IPS-NIHi7 (cell line): ENCODE data around the gene RHBDL3.
A peak's percentile ranks its signal among the peaks of the same experiment; 100 is the strongest.
"Not testable (repeated sequence)": the region's sequence is repeated elsewhere in the genome, so short reads cannot be mapped to it uniquely, and the experiment has no call there.

ENCODE experiments used
- DNase-seq: peaks from one replicate; pipeline ENCODE4 v3.0.0; 2012; ENCODE audit warnings: mixed read lengths; ENCODE audit errors: extremely low spot score

Gene RHBDL3

GRCh38 chr17:32323811-32324491 lies 58.3 kb downstream of the RHBDL3 start:
- DNase-seq, result no peak

DNA sequence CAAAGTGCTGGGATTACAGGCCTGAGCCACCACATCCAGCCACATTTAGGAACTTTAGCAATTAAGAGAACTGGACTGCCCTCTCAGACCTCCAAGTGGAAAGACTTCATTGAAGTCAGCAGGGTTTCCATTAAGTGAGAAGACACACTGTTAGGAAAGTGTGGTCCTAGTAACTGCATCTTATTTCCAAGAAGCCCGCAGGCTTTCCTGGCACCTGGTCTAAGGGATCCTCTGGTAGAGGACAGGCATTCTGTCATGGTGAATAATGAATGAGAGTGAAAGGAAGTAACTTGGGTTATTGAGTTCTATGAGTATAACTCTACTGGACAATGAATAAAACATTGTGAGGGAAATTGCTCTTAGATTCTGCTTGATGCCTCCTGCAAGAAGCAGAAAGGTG lies 62.3 kb downstream of the RHBDL3 start:
- no peak for DNase-seq

DNA sequence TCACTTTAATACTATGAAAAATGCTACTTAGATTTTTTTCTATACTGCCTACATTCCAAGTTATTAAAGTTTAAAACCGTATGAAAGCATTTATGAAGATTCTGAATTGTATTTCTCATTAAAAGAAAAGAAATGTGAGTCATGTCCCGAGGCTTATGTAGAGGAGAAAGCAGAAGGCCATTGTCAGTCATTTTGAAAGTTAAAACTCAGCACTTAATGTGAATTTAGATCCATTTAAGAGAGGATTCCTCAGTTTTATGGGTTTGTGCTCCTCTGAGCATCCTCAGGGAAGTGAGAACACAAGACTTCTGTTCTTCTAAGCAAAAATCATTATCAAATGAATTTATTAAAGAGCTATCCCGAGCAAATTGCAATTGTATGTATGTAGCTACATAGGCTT lies 64.5 kb downstream of the RHBDL3 start:
- no peak for DNase-seq

DNA sequence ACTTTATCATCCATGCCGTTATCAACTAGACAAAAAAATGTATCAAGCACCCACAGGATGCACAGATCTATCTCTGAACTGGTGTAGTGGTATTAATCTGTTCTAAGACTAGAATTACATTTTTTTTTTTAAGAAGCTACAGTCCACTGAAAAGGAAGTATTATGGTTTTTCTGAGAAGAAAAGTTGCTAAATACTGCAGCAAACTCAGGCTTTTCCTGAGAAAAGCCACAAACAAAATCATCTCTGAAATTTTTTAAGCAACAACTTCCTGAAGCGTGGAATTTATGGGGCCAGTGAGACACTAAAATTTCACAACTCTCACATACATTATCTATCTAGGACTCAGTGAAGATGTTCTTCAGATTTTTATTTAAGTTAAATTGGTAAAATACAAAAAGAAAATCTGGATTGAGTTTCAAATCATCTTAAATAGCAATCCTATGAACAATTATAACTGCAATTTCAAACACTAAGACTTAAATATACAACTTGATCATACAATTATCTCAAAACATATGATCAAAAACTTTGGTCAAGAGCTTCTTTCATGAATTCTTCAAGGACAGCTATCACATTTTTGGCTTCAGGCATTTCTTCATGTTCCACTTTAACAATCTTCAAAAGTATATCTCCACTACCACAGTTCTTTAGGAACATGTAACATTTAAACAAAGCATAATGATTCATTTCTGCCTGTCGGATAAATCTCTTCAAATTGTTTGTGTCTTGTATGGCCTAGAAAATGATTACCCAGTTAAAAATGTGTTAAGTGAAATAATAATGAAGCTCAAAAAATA lies 65.8 kb downstream of the RHBDL3 start:
- no peak for DNase-seq

- DNase-seq, result no peak
Measured at GRCh38 chr17:32333187-32333586, 67.6 kb downstream of the RHBDL3 start.

DNA sequence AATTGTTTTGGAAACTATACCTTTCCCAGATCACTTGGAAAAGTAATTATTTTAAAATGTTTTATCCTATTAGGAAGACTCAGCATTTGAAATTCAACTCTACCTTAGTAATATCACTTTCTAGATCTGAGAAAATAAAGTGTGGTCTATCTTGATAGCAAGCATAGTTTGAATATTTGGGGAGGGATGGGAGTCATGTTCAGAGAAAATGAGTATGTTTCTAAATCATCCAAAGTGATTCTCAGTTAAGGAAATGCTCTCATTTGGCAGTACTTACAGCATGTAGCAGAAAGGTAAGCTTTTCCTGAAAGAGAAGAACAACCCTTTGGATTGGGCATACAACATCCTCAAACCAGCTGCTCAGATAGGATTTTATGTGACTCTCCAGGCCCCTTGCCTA lies 69.4 kb downstream of the RHBDL3 start:
- DNase-seq, result no peak

DNA sequence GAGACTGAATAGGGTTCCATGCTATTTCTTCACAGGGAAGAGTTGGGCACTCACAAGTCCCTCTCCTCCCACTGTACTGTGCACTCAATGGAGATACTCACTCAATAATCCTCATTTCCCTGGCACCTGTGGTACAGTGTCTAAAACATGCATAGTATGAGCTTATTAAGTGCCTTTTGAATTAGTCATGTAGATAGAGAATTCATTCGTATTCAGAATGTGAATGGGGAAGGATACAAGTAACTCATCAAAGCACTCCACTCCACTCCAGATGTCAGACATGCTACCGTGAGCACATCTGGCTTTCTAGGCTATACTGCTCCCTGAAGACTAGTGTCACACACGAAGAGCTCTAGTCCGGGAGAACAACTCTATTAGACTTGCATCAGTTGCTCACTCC lies 70.1 kb downstream of the RHBDL3 start:
- no peak for DNase-seq

DNA sequence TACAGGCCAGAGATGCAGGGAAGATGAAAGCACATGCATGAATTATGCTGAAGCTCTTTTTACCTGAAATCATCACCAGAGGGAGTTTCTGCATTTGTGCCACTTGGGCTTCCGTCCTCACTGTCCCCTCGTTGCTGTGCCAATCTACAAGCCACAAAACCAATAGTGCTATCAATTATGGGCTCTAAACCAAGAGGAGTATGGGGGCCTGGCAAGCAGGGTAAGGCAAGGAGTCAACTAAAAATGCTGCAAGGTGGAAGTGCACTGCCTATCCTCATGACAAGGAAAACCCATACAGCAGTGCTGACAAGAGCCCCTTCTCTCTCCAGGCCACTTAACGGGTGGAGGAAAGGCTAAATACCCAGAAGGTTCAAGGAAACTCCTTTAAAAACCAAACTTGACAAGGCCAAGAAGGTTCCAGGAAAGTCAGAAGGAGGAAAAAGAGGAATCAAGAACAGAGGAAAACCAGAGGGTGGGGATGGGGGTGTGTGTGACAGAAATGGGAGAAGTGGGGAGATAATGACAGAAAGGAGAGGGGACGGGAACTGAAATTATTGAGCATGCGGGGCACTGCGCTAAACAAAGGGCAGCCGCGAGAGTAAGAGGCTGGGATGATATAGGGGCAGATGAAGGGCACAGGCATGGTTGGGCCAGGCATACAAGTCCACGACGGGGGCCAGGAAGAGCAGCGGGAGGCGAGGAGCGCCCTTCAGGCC lies 75.7 kb downstream of the RHBDL3 start:
- no peak for DNase-seq

- peak; percentile 84 for DNase-seq
Measured at GRCh38 chr17:32341857-32342602, 76.4 kb downstream of the RHBDL3 start, which contains the start of gene C17orf75. Gene C17orf75 (minus strand): TSS chr17:32342173. CDS start chr17:32342139, 34 bp downstream.

DNA sequence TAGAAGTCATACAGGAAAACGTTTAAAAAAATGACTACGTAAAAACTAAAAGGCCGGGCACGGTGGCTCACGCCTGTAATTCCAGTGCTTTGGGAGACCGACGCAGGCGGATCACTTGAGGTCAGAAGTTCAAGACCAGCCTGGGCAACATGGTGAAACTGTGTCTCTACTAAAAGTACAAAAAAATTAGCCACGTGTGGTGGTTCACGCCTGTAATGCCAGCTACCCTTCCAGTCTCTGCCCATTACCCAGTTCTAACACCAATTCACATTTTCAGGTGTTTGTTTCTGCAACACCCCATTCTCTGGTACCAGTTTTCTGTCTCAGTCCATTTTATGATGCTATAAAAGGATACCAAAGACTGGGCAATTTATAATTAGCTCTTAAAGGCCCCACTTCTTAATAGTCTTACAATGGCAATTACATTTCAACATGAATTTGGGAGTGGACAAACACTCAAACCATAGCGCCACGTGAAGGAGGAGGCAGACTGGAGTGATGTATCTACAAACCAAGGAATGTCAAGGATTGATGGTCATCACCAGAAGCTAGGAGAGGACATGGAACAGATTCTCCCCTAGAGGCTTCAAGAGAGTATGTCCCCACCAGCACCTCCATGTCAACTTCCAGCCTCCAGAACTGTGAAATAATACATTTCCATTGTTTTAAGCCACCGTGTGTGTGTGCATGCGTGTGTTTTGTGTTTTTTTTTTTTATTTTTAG lies 77.1 kb downstream of the RHBDL3 start:
- DNase-seq, result no peak

DNA sequence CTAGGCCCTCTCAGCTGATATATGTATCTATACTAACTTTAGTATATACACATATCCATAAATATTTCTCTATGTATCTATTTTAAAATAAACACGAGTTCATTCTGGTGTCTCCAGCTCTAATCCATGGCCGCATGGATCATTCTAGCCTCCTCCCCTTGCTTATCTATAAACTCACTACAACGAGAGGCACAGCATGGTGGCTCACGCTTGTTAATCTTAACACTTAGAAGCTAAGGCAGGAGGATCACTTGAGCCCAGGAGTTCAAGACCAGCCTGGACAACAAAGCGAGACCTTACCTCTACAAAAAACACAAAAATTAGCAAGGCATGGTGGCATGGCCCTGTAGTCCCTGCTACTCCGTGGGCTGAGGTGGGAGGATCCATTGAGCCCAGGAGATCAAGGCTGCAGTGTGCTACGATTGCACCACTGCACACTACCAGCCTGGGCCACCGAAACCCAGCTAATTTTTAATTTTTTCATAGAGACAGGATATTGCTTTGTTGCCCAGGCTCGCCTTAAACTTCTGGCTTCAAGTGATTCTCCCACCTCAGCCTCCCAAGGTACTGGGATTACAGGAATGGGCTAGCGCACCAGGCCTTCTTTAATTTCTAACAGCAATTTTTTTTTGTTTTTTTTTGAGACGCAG lies 80.4 kb downstream of the RHBDL3 start:
- DNase-seq, result no peak

- DNase-seq, result no peak
Measured at GRCh38 chr17:32348483-32348800, 82.8 kb downstream of the RHBDL3 start.

GRCh38 chr17:32349503-32349853 lies 83.8 kb downstream of the RHBDL3 start:
- no peak for DNase-seq

DNA sequence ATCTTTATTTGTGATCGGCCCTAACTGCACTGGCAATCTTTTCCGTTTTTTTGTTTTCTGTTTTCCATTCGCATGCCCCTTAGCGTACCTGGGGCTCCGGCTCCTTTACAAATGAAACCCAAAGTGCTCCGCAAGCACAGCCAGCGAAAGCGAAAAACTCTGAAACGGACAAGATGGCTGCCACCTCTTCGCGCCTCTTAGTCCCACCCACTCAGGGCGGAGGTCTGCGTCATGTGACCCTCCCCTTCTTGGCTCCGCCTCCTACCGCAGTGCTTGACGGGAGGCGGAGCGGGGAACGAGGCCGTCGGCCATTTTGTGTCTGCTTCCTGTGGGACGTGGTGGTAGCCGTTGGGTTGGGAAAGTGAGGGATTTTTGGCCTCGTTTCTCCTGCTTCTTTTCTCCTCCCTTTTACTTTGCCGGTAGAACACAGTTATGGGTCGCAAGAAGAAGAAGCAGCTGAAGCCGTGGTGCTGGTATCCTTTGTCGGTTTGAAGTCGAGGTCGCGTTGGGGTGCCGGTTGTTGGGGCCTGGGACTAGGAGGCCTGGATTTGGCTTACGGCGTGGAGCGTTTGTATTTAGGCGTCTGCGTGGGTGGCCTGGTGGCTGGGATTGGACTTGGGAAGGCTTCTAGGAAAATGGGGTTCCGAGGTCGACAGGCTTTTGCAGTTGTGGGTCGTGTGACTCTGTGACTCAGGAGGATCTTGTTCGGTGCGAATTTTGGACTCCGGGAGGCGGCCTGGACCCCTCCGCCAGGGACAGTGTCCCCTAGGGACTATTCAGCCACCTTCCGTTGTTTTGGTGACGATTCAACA lies 84.4 kb downstream of the RHBDL3 start, which contains the start of gene ZNF207:
TSS of gene ZNF207 (plus strand) at position 304 of the 812 bp plus-strand sequence. CDS start at position 433, 129 bp downstream.
- peak; percentile 95 for DNase-seq

GRCh38 chr17:32350666-32351418 lies 85.2 kb downstream of the RHBDL3 start:
- DNase-seq, result no peak

DNA sequence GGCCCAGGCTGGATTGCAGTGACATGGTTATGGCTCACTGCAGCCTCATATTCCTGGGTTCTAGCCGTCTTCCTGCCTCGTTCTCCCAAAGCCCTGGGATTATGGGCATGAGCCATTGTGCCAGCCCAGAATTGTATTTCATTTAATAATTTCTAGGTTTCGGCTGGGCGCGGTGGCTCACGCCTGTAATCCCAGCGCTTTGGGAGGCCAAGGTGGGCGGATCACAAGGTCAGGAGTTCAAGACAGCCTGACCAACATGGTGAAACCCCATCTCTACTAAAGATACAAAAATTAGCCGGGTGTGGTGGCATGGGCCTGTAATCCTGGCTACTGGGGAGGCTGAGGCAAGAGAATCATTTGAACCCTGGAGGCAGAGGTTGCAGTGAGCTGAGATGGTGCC lies 87.1 kb downstream of the RHBDL3 start:
- DNase-seq, result not testable (repeated sequence)

GRCh38 chr17:32355649-32356377 lies 90.2 kb downstream of the RHBDL3 start:
- no peak for DNase-seq

- DNase-seq, result no peak
Measured at GRCh38 chr17:32356378-32356743, 90.7 kb downstream of the RHBDL3 start.

GRCh38 chr17:32356750-32357149 lies 91.1 kb downstream of the RHBDL3 start:
- no peak for DNase-seq
